Activated CD4-positive, CD25-positive, alpha-beta regulatory T cell treated with anti-CD3 and anti-CD28 coated beads, Interleukin-2, amount 50 U/mL, for 24 hours (primary cell): Measurements from ENCODE around the gene FAH.
"Not testable (repeated sequence)": the region's sequence is repeated elsewhere in the genome, so short reads cannot be mapped to it uniquely, and the experiment has no call there.

Experiments
- ATAC-seq, 2 donors: fragments of 150-1000 bp; cut with Tn5 transposase; one replicate each; pipeline ENCODE4 v1.10.0; 2021; ENCODE audit warnings: mild to moderate bottlenecking in 1 of 2, moderate library complexity in 1 of 2

Gene FAH

DNA sequence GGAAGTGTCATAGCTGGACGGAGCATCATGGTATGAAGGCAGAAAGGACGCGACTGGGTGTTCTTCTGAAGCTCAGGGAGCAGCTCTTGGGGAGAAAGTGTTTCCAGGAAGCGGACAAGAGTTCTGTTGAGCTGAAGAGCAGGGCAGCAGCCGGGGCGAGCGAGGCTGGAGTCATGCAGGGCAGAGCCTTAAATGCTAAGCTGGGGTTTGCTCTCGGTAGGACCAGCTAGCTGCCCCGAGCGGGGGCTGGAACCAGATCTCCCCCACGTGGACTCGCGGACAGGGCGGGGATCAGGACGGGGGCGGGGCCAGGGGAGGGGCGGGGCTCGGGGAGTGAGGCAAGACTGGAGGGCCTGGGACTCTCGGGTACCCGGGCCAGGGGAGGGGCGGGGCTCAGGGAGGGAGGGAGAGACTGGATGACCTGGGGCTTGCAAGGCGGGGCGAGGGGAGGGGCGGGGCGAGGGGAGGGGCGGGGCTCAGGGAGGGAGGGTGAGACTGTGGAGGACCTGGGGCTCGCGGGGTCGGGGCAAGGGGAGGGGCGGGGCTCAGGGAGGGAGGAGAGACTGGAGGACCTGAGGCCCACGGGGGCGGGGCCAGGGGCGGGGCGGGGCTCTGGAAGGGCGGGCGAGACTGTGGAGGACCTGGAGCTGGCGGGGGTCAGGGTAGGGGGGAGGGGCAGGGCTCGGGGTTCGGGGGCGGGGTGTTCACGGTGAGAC lies 461 bp upstream of the FAH start:
- ATAC-seq, result peak; percentile 74 to 78

GRCh38 chr15:80153900-80154299 lies 1.1 kb downstream of the FAH start:
- ATAC-seq, result no peak

GRCh38 chr15:80154336-80154735 lies 1.5 kb downstream of the FAH start:
- ATAC-seq, result no peak

DNA sequence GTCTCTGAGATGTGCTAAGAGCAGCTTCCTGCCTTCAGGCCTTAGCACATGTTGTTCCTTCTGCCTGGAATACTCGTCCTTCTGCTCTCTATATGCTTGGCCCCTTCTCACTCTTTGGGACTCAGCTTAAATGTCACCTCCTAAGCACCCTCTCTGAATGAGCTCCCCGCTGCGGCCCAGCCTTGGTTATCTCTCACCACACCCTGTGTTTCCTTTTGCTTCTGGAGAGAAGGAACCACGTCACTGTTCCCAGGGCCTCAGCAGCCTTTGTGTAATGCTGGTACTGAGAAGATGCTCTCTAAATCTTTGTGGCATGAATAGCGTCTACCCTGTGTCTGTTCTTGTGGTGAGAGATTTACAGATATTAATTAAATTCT lies 2.2 kb downstream of the FAH start:
- no peak for ATAC-seq

- ATAC-seq, result not testable (repeated sequence)
These were observed 2.8 kb downstream of the FAH start for GRCh38 chr15:80155378-80156175.

DNA sequence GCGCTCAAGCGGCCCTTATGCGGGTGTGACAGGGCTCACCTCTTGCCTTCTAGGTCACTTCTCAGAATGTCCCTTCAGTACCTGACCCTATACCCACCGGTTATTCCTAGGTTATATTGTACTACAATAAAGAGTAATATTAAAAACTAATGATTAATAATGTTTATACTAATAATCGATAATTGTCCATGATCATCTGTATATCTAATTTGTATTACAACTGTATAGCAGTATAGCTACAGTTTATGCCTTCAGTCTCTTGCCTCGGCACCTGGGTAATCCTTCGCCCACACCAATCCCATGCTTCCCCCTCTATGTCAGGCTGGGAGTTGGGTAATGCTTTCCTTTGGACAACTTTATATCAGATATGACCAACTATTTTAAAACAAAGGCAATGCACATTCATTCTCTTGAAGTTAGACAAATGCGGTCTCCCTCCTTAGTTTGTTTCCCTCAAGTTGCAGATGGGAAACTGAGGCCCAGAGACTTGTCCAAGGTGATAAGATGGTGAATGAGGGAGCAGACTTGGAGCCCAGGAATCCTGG lies 3.4 kb downstream of the FAH start:
- no peak for ATAC-seq

- no peak for ATAC-seq
These were observed 4.4 kb downstream of the FAH start for GRCh38 chr15:80157215-80157614.

DNA sequence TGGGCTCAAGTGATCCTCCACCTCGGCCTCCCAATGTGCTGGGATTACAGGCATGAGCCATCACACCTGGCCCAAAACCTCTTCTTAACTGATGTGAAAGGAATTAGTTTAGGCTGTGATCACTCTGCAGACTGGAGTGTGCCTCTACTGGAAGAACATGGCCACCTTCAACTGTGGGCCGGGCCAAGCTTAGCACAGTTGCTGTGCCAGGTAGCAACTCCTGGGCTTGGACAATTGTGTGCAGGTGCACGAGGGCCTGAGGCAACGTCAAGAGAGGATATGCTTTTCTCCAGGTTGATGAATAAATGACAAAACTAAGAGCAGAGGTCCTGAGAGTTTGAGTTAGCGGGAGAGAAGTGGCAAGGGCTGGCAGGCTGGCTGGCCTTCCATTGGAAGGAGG lies 6.5 kb downstream of the FAH start:
- ATAC-seq, result no peak

- ATAC-seq, result no peak
These were observed 7.2 kb downstream of the FAH start for GRCh38 chr15:80159811-80160569.

DNA sequence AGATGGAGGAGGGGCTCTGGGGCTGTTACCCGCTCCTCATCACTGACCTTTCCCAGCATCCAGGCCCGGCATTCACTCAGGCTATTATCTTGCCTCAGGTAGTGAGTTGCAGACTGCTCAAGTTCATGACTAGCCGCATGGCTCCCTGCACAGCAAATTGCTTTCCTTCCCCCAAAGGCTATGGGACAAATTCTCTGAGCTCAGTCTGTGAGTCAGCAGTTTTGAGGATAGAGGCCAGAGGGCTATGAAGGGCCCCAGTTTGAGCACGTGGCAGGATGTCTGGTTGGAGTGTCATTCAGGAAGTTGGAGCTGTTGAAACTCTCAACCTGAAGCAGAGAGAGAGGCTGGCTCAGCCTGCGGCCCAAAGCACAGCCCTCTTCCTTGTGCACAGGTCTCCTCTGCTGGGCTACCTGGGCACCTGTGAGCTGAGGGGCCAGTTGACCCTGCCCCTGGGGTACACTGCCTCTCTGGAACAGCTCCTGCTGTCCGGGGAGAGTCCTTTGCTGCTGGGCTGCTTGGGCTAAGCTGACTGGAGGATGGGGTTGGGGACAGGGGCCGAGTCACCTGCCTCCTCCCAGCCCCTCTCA lies 7.9 kb downstream of the FAH start:
- peak; percentile 78 to 86 for ATAC-seq

DNA sequence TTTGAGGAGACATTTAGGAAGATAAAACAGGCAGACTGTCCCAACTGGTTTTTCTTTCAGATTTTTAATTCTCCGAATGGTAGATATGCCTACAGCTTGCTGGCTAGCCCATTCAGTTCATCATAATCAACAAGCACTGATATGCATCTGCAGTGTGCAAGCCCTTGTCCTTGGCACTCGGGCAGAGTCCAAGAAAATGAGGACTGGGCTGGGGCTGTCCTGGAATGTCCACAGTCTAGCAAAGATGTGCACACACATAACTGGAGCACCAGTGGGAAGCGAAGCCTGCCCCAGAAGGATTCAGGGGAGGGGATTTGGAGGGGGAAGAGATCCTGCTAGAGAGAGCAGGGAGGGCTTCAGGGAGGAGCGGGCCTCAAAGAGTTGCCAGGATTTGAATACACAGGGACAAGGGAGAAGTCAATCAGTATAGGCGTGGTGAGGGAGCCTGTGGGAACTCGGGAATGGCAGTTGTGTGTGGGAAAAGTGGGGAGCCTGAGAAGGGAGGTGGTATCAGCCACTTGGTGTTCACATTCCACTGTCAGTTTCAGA lies 8.7 kb downstream of the FAH start:
- no peak for ATAC-seq

DNA sequence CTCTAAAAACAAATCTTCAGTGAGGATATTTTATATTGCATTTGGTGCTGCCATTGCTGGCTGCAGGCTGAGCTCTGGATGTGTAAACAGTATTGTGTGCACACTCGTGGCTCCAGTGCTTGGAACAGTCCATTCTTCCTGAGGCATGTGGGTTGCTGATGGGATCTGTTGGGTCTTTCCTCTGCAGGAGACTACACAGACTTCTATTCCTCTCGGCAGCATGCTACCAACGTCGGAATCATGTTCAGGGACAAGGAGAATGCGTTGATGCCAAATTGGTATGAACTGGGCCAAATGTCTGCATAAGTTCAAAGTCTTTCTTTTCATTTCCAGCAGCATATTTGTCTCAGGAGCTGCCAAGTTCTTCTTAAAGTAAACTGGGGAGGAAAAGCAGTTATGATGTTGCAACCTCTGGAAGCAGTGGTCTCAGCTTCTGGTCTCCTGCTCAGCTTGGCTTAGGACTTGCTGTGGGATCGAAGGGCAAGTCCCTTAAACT lies 9.3 kb downstream of the FAH start:
- ATAC-seq, result no peak

DNA sequence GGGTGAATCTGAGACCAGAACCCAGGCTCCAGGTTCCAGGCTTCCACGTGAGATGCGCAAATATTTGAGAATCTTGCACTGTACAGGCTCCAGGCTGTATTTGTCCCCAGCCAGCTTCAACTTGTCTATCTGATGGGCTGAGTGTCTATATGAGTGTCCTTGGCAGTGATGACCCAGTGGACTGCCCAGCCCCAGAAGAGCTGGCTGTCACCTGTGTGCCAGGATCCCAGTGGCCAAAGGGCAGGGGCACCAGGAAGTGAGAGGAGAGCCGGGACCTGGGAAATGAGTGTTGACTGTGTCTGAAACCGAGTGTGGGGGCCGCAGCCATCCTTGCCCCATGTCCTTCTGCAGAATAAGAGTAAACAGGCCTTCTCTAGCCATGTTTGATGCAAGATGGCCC lies 10.4 kb downstream of the FAH start:
- no peak for ATAC-seq

GRCh38 chr15:80163897-80164296 lies 11.1 kb downstream of the FAH start:
- no peak for ATAC-seq

DNA sequence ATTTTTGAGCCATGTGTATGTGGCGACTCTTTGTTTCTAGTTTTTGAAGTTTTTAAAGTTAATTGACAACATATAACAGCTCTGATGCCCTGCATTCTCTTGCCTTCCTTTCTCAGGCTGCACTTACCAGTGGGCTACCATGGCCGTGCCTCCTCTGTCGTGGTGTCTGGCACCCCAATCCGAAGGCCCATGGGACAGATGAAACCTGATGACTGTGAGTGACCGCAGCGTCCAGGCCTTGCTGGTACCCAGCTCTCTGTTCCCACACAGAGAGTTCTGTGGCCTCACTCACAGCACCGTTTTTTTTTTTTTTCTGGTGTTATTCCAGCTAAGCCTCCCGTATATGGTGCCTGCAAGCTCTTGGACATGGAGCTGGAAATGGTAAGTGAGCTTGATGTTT lies 15.1 kb downstream of the FAH start:
- no peak for ATAC-seq

DNA sequence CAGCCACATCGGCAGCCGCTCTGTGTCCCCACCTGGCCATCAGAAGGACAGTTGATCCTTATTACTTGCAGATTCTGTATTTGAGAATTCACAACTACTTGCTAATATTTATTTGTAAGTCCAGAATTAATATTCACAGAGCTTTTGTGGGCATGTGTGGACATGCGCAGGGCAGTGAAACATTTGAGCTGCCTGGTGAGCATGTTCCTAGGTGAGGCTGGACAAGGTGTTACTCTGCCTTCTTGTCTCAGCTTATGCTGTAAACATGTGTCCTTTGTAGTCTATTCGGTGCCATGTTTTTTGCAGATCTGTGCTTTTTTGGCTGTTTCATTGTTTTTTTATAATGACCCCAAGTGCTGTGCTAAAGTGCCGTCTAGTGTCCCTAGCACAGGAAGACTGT lies 15.6 kb downstream of the FAH start:
- ATAC-seq, result no peak

- ATAC-seq, result no peak
These were observed 17.1 kb downstream of the FAH start for GRCh38 chr15:80169768-80170357.

GRCh38 chr15:80170596-80170995 lies 17.8 kb downstream of the FAH start:
- no peak for ATAC-seq

- no peak for ATAC-seq
These were observed 19.0 kb downstream of the FAH start for GRCh38 chr15:80171787-80172186.

GRCh38 chr15:80172401-80172800 lies 19.6 kb downstream of the FAH start:
- no peak for ATAC-seq

DNA sequence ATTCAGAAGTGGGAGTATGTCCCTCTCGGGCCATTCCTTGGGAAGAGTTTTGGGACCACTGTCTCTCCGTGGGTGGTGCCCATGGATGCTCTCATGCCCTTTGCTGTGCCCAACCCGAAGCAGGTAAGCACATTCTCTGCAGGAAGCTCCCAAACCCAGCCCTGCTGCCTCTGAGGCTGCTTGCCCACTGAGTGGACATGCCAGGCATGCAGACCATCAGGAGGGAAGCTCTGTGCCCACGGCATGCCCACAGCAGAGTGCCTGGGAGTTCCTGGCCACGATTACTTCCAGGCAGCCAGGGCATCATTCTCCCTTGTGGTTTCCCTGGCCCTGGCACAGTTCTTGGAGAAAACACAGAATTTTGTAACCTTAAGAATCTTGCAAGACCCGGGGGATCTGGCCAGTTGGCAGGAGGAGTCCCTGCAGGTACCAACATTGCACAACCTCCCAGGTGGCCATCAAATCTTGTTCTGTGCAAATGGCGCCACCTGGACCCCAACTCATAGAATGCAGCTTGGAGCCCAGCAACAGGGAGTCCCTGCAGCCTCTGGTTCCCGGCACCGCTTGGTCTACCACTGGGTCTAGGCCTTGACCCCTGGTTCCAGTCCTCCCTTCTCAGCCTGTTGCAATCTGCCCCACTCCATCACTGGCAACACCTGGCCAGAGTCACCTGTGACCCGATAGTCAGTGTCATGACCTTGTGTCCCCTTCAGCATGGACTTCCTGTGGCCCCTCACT lies 20.4 kb downstream of the FAH start:
- ATAC-seq, result peak; percentile 77 to 78
